Lung (tissue), 12 donors: ENCODE data around the gene TCP10L. TPM values are rescaled to one million over a fixed set of nuclear protein-coding genes. Genes with fewer than 3 reads are reported as not detected.

ENCODE experiments used
- ATAC-seq: fragments of 200-7000 bp; cut with Tn5 transposase; one replicate; pipeline ENCODE4 v1.9.1; 2020; ENCODE audit warnings: moderate number of reproducible peaks; ENCODE audit not compliant: insufficient read depth, low FRiP score
- DNase-seq, 3 donors: peaks; one replicate each; pipeline ENCODE4 v3.0.0-alpha.2; 2013 to 2017
- H3K27ac ChIP-seq, 2 donors: one replicate each; pipeline ENCODE4 v1.5.1; 2013; ENCODE audit warnings: mild to moderate bottlenecking in 2 of 2, moderate library complexity in 2 of 2, control low read depth in 1 of 2, inconsistent platforms in 1 of 2, low read depth in 1 of 2, low read length in 1 of 2
- H3K27me3 ChIP-seq, 3 donors: one replicate each; pipeline ENCODE4 v1.5.1; 2013; ENCODE audit warnings: low read length in 2 of 3; ENCODE audit not compliant: control insufficient read depth in 3 of 3, insufficient read depth in 3 of 3
- H3K36me3 ChIP-seq, 4 donors: one replicate each; pipeline ENCODE4 v1.5.1; 2013; ENCODE audit warnings: low read length in 4 of 4, mild to moderate bottlenecking in 1 of 4, moderate library complexity in 1 of 4; ENCODE audit not compliant: control insufficient read depth in 4 of 4, insufficient read depth in 4 of 4
- H3K4me1 ChIP-seq, 5 donors: one replicate each; pipeline ENCODE4 v1.5.1; 2013; ENCODE audit warnings: low read length in 5 of 5, mild to moderate bottlenecking in 2 of 5, moderate library complexity in 1 of 5; ENCODE audit not compliant: control insufficient read depth in 5 of 5, insufficient read depth in 5 of 5
- H3K4me3 ChIP-seq: one replicate; pipeline ENCODE4 v1.5.1; 2013; ENCODE audit warnings: mild to moderate bottlenecking, control low read depth, moderate library complexity
- H3K9ac ChIP-seq, 2 donors: one replicate each; pipeline ENCODE4 v1.5.1; 2013; ENCODE audit warnings: low read length in 2 of 2, control low read depth in 1 of 2; ENCODE audit not compliant: insufficient read depth in 1 of 2
- H3K9me3 ChIP-seq, 4 donors: one replicate each; pipeline ENCODE4 v1.5.1; 2013; ENCODE audit warnings: low read length in 3 of 4, mild to moderate bottlenecking in 1 of 4, moderate library complexity in 1 of 4; ENCODE audit not compliant: control insufficient read depth in 4 of 4, insufficient read depth in 3 of 4
- CTCF ChIP-seq: IDR thresholded peaks from 2 replicates; pipeline ENCODE4 v1.5.1; 2012; ENCODE audit warnings: mild to moderate bottlenecking; ENCODE audit errors: control extremely low read depth, extremely low read depth
- WGBS, 2 donors: extraction: QIAGEN DNeasy Blood & Tissue Kit; methylation state at CpG; one replicate each; pipeline ENCODE4 v1.1.7; 2013; 5-methylcytosine and 5-hydroxymethylcytosine counted together
- polyA plus RNA-seq, 2 donors: library from polyadenylated mRNA; stranded (reverse); fragments of 200-250 nt; gene quantifications; one replicate each; pipeline ENCODE4 v1.2.1, GENCODE V29; 2013
- total RNA-seq, 2 donors: library from RNA; depleted of rRNA in 1 of 2; stranded (reverse); fragments of >200 nt in 1 of 2; gene quantifications; one replicate each; pipeline ENCODE4 v1.2.1, GENCODE V29; 2014 to 2021
- donor health status: control.
- donor health status: control.
- donor health status: Bipolar disorder and iron deficiency.
- donor health status: healthy.
- donor health status: DM: yes; HTN: yes; CAD: no.

The TCP10L gene
- total and polyA plus RNA-seq, 4 donors, result 0.25 to 0.71 (median 0.54) TPM

- TF ChIP-seq CTCF, result no peak
- Histone ChIP-seq H3K36me3 (peaks cover 0 to 2% (median 0%) of the 10 kb centered on the region in 4 donors), H3K27me3 (no peaks in the 10 kb centered on the region), H3K9ac (no peak overlapping the region), H3K4me3 (no peak overlapping the region), H3K9me3 (no peaks in the 10 kb centered on the region), H3K27ac (no peak overlapping the region), H3K4me1 (no peaks in the 10 kb centered on the region)
- WGBS, 2 donors, result 97 to 98% methylated on average over 3 of the region's 3 CpGs
- ATAC-seq, result no peak
- DNase-seq, result no peak
These were observed 24.4 kb downstream of the TCP10L start for GRCh38 chr21:32560896-32561295.

- DNase-seq, result no peak
- H3K4me1 ChIP-seq, result no peaks in the 10 kb centered on the region
- no peak overlapping the region for H3K9ac ChIP-seq
- no peaks in the 10 kb centered on the region for H3K27me3 ChIP-seq
- ATAC-seq, result no peak
- H3K36me3 ChIP-seq, result no peaks in the 10 kb centered on the region
- no peak for TF ChIP-seq CTCF
- H3K9me3 ChIP-seq, result no peaks in the 10 kb centered on the region
- 89 to 94% methylated on average over 6 of the region's 6 CpGs for WGBS, 2 donors
- H3K27ac ChIP-seq, result no peak overlapping the region
- no peak overlapping the region for H3K4me3 ChIP-seq
These were observed 26.2 kb downstream of the TCP10L start for GRCh38 chr21:32559006-32559610.

GRCh38 chr21:32558106-32558505 is 27.2 kb downstream of the TCP10L start:
- H3K36me3 ChIP-seq, result no peaks in the 10 kb centered on the region
- no peaks in the 10 kb centered on the region for H3K9me3 ChIP-seq
- H3K9ac ChIP-seq, result no peak overlapping the region
- H3K27ac ChIP-seq, result no peak overlapping the region
- WGBS, 2 donors, result 85 to 86% methylated on average over 3 of the region's 3 CpGs
- ATAC-seq (no peak), DNase-seq (no peak)
- H3K4me3 ChIP-seq, result no peak overlapping the region
- no peaks in the 10 kb centered on the region for H3K4me1 ChIP-seq
- no peak for TF ChIP-seq CTCF
- no peaks in the 10 kb centered on the region for H3K27me3 ChIP-seq
